GM12892 (cell line): ENCODE data around the gene CEBPG.

Experiments used
- POLR2A ChIP-seq: IDR thresholded peaks from 2 replicates; pipeline ENCODE4 v1.6.1; 2011; ENCODE audit warnings: low read depth, low read length, control low read depth
- POLR2AphosphoS5 ChIP-seq: IDR thresholded peaks from 2 replicates; pipeline ENCODE4 v1.6.1; 2011; ENCODE audit warnings: low read depth, low read length, control low read depth

GRCh38 chr19:33344573-33344925 lies 29.0 kb upstream of the CEBPG start:
- TF ChIP-seq POLR2AphosphoS5 (no peak), POLR2A (no peak)
